ENCODE data around the gene PKDREJ. TPM values are rescaled to one million over a fixed set of nuclear protein-coding genes. Genes with fewer than 3 reads are reported as not detected.

The PKDREJ gene
- total RNA-seq, 1 donor from 2014 or later: 0.32 TPM

Other genes with a start within 250 kb of the PKDREJ start
- 51.3 TPM for gene PPARA, start 112.8 kb downstream of the PKDREJ start, total RNA-seq
- 9.6 TPM for gene CDPF1, start 13.1 kb downstream of the PKDREJ start, total RNA-seq
- gene TTC38, start 4.7 kb upstream of the PKDREJ start, total RNA-seq: 90.4 TPM
- 1.3 TPM for gene GTSE1, start 33.5 kb upstream of the PKDREJ start, total RNA-seq
- 43.5 TPM for gene TRMU, start 72.4 kb upstream of the PKDREJ start, total RNA-seq

All from mucosa of gallbladder (tissue), 1 donor.